Ammon's horn (tissue), 1 donor: ENCODE measurements around the gene COPB1.

ENCODE experiments used
- DNase-seq: peaks from one replicate; pipeline ENCODE4 v3.0.0-alpha.2; 2016; ENCODE audit warnings: low spot score

COPB1 gene

DNA sequence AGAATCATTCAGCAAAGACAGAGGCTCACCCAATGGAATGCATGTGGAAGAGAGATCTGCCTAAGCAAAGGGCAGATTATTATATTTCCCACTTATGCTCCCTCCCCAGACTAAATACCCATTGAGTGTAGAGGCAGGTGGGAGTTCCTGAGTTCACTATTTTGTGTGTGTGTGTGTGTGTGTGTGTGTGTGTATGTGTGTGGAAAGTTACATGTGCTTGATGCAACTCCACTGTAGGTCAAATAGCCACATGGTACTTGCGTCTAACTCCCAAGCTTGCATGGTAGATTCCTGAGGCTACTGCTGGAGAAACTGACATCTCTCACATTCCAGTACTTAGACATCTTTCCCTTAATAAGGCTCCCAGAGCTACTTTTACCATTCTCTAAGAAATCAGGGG, 3.4 kb upstream of the COPB1 start:
- DNase-seq = no peak

DNA sequence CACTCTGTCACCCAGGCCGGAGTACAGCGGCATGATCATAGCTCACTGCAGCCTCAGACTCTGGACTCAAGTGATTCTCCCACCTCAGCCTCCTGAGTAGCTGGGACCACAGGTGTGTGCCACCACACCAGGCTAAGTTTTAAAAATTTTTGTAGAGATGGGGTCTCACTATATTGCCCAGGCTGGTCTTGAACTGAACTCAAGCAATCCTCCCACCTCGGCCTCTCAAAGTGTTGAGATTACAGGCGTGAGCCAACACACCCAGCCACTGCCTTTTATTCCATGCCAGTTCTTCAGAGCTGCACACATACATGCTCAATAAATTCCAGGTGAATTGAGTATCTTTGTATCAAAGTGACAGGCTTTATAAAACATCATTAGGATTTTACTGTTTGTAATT, 2.4 kb upstream of the COPB1 start:
- no peak for DNase-seq

DNA sequence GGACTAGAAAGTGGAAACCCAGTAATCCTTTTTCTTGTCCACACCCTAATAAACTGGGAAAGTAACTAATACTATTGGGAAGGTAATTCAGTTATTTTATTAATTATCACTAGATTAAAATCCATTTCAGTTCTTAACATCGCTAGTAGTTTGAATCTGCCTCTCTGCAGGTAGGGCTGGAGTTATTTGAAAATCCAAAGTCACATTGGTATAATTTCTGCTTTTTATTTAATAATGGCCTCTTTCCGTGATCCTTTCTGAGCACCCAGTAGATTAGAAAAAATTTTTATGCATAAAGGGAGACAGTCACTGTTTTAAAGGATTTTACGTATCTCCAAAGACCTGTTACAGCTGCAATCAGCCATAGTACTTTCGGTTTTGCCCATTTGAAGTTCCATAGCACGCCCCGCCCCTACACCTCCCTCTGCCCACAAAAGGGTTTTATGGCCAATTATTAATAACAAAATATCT, 605 bp upstream of the COPB1 start:
- peak; percentile 60 for DNase-seq

DNA sequence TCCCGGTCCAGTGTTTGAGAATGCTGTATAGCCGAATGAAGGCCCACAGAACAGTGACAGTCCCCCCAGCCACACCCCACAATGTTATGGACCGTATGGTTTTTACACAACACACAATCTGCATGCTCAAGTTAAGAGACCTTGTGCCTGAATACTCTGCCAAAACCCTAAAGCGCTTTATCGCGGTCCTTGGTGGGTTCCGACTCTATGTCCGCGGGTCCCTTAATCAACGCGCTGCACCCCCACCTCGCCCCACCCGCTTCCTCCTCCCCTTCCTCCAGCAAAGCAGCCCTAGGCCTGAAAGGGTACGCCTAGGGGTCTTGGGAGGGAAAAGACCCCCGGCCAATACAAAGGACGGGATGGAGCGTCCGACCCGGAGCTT, 442 bp downstream of the COPB1 start:
- DNase-seq = peak; percentile 31

DNA sequence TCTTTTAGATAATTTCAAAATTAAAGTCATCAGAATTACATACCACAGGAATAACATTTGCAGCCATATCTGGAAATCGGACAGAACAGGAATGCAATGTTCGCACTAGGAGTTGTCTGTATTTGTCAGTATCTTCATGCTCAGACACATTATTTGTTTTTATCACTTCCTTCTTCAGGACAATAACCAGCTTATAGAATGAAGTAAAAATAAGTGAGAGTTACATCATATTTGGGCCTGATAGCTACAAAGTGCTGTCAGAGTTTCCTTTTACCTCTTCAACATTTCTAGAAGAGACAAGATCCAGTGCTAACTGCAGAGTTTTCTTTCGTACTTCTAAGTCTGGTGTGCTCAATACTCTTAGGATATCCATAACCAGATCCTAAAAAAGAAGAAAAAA, 18.9 kb downstream of the COPB1 start:
- DNase-seq = no peak

DNA sequence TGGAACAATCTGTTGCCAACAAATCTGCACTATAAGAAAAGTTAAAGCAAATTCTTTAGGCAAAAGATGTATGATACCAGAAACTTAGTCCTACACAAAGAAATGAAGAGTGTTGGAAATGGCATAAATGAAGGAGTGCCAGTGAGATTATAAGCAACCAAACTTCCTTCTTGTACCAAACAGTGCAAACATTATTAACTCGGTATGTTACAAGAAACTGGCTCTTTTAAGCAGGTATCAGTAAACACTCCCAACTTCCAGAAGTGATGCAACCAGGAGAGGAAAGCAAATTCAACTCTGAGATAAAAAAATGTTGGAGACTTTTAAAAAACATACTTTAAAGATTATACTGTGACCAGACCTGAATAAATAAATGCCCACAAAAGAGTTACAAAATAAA, 28.5 kb downstream of the COPB1 start:
- DNase-seq = no peak

DNA sequence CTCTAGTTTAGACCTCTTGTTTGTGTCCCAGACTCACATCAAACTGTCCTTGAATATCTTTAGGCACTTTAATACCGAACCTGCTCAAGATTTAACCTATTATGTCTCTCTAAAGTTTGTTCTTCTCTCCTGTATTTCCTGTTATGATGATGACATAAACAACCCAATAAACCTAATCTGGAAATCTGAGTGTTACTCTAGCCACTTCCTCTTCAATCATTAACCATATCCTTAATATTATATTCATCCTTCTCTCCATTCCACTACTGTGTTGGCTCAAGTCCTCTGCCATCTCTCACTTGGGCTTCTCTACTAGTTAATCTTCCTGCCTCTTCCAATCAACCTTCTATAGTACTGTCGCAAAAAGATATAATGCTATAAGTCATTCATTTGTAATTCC, 36.0 kb downstream of the COPB1 start:
- no peak for DNase-seq

DNA sequence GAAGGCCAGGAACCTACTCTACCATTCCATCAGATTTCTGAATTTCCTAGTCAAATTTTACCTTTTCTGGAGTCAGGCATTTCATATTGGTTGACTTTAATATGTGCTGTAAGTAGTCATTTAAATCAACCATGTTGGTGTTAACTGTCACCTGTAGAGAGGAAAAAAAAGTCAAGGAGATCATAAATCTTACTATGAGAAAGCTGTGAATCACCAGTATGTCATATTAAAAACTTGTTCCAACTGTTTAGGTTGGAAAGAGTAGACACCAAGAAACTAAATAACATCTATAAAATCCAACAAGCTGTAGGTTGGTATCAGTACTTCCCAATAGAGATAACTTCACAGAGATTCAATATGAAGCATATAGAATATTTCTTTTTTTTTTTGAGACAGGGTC, 39.5 kb downstream of the COPB1 start:
- no peak for DNase-seq

DNA sequence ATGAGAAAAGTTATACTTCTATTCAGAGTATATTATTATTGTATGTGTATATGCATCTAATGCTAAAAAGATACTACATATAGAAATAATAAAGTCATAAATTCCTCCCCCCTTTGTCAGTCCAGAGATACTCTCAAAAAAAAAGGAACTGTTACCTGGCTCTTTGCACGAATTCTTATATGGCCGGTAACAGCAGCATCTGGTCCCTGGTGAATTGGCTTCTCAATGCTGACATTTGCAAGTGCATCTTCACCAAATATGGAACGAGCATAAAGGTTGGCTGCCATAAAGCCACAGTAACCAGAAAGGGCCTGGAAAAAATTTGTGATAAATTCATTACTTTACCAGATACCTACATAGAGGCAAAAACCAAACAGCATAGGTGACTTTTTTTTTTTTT, 41.2 kb downstream of the COPB1 start:
- no peak for DNase-seq

DNA sequence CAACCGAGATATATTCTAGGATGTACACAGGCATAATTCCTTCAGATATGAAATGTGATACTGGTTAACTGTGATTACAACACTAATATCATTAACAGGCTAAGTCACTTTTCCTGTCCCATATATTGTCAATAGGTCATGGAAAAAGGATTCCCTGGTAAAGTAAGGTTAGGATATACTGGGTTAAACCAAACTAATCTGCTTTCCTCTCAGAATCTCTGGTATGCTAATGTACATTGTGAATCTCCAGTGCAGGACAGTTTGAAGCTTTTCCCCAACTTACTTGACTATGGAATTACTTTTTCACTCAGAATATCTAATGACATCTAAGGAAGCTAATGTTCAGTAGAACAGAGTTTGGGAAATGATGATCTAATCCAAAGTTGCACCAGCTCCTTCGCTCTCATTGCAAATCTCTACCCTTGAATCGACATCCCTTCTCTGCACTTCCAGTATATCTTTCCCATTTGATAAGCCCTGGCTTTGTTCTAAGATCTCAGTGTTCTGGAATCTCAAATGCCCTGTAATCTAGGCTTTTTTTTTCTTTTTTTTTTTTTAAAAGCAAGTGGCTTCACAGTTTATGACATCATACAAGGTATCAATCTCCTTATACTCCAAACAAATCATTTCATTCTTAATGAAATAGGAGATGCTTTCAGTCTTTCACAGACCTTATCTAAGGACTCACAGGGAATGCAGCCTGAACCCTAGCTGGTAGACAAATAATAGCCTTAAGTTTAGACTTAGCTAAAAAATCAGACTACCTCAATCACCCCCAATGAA, 43.8 kb downstream of the COPB1 start:
- DNase-seq = no peak

DNA sequence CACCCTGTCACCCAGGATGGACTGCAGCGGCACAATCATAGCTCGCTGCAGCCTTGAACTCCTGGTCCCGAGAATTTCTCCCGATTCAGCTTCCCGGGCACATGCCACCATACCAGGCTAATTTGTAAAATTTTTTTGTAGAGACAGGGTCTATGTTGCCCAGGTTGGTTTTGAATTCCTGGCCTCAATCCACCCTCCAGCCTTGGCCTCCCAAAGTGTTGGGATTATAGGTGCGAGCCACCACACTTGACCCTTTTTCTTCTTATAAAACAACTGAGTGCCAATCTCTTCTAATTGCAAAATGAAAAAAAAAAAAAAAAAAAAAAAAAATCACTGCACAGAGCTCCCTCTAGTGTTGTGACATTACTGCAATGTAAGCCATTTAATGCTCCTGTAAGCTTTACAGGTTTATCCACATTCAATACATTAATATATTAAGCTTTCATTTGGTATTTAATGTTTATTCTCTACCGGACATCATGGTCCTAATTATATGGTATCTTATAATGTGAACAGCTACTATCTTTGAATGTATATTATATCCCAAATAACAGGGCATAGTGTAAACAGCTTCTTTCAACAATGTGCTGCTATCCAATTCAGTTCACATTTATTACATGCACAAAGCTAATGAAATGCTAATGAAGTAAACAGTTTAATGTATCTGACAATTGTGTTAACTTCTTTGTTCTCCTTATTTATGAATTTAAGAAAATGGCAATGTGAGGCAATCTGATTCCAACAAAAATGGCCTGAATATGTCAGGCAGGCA, 44.6 kb downstream of the COPB1 start:
- DNase-seq = peak; percentile 2

DNA sequence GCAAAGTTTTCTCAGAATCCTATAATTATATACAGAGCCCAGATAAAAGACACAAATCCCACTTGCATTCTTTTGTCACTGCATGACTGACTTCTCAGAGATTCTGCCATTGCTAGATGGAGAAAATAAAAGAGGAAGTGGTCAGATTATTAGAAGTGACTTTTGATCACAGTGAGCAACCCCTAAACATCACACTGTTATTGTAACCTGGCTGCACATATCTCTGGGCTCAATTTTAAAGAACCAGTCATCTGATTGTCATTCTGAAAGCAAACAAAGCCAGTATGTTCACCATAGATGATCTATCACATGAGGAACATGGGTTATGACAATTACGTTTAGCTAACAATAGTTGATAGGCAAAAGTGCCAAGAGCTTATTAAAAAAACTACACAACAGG, 47.8 kb downstream of the COPB1 start:
- no peak for DNase-seq

DNA sequence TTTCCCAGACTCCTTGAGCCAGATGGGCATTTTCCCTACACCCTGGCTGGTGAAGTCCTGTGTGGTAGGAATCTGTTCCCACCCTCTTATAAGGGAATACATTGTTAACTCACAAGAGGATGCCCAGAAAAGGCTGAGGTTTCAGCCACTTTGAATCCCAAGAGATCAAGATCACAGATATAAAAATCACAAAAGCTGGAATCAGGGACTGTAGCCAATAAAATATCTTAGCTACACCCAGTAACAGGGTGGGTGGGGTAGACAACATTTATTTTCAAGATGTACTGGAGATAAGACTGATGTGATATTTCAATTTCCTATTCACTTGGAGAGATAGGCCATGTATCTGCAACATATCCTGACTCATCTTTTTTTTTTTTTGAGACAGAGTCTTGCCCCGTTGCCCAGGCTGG, 50.3 kb downstream of the COPB1 start:
- DNase-seq = no peak

DNA sequence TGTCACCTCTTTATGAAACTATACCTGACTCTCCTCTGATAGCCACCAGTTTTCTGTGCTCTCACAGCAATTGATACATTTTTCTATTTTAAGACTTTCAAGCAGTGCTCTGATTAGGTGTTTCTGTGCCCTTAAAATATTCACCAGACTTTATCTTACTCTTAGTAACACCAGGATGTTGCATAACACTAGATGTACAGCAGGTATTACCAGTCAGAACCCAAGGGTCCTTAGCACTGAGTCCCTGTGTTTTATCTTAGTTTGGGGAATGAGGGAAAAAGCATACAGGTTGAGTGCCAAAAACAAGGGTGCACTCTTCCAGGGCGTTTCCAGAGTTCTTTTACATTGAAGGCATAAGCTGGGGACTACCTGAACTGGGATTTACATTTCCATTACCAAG, 51.4 kb downstream of the COPB1 start:
- DNase-seq = no peak

DNA sequence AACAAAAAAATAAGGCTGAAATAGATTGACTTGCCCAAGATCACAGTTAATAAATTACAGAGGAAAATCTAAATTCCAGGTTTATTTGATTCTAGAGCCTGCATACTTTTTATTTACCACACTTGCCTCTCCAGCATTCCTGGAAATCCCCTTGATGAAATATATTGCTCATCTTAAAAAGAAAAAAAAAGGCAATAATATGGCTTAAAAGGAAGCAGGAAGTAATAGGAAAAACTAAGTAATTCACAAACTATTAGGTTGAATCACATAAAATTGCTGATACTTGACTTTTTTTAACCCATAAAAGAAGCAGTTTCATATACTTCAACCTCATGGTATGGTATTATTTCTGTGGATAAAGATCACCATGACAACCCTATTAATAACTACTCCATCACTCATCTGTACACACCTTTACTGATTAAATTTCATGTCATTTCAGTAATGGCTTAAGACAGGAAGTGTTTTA, 52.9 kb downstream of the COPB1 start:
- no peak for DNase-seq

DNA sequence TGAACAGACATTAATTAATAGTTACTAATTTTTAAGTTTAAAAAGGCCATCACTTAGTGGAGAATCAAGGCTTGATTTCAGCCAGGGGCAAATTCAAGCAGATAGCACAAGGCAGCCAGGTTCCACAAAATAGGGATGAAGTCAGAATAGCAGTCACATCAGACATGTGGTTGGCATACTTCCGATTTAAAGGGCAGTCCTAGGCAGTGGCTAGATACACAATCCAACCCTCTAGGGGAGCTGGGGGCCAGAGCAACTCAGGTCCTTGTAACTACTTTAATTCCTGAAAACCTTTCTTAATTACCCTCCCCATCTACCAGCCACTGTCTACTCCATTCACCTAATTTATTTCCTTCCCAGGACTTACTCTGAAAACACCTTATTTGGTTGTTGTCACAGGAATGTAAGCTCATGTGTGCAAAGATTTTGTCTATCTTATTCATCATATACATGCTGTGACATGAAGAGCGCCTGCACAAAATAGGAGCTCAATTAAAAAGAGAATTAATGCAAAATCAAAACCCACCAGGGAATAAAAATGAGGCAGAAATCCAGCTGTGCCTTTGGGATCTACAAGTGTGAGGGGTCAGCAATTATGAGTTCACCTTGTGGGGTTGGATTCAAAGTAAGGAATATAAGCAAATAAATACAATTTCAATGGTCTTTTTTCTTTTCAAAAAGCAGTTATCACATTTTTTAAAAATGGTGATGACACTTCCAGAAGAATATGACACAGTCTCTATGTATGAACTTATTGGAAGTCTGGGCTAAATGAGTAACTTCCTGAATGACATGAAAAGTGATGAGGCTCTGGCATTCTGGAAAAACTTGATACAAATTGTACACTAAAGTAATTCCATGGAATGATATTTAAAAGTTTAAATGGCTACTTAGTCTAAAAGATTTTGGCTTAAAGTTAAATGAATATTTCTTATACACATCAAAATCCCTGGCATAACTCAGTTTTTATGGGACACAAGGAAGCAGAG, 53.8 kb downstream of the COPB1 start:
- DNase-seq = no peak

DNA sequence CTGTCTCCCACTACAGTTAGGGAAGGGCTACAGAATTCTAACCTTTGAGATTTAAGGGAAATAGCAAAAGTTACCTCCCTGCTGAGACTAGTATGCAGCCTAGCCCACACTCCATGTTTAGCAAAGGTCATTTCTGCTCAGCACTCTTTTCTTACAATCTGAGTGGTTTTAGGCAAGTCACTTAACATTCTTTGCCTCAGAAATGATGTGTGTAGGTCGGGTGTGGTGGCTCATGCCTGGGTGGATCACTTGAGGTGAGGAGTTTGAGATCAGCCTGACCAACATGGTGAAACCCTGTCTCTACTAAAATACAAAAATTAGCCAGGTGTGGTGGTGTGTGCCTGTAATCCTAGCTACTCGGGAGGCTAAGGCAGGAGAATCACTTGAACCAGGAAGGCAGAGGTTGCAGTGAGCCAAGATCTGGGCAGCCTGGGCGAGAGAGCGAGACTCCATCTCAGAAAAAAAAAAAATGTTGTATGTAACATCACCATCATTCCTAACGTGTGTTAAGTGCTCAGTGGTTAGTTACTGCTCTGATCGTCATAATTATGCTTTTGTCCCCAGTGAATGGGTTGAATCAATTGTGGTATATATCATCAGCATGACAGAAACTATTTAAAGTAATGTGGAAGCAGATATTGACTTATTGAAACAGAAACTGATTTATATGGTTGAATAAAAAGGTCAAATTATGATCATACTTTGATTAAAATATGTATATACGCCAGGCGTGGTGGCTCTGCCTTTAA, 55.0 kb downstream of the COPB1 start:
- no peak for DNase-seq

DNA sequence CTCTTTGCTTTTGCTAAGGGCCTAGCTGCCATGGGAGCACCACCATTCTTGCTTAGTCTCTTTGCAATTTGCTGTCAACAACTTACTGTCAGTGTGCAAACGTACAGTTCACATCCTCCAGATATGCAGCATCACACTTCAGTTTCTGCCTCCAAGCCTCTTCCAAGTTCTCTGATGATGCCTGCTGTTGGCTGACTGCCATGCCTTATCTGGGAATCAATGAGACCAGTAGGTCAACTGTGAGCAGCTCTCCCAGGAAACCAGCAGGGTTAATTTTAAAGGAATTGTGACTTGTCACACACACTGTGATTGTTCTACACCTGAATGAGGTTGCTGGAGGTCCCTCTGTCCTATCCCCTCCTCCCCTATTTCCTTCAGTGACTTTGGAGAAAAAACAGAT, 56.0 kb downstream of the COPB1 start:
- DNase-seq = peak; percentile 14

DNA sequence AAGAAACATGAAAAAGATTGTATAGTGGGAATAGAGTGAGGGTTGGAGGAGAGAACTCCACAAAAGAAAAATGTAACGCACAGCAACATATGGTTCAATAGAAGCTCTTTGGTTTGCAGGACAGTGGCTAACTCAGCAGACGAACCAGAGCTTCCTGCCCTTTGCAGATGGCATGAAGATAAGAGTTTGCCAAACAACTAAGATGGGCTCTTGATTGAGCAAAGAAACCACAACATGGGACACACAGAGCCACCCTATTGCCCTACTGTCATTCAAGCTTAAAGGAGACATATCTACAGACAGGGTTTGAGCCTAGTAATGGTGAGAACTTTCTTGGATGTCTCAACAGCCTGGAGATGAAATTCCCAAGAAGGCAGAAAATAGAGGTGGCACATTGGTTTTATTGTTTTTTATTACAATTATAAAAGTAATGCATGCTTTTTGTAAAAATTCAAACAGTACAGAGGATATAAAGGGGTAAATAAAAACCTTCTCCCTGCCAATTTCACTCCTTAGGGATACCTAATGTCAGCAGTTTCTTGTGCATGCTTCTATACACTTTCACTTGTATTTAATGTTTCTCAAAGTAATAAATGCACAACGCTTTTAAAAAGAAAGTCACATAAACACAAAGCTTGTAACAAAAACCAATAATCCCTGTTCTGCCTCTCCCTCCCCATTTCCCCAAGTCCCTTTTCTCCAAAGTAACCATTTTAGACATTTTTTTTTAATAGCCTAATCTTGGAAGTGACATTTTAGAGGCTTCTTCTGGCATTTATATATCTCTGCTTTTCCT, 63.7 kb downstream of the COPB1 start:
- no peak for DNase-seq

DNA sequence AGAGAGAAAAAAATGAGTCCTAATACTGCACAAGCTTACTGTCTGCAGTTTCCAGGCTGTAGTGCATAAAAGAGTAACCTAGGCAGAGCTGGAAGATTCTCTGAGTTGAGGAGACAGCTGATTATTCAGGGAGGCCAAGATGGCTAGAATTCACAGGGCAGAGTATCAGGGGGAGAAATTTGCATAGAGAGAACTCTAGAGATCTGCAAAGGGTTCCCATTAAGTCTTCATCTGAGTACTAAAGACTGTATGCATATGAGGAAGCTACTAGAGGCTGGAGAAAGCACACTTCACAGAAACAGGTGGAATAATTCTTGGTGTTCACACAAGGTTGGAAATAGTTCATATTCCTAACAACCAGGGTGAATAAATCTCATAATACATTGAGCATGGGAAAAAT, 74.0 kb downstream of the COPB1 start:
- DNase-seq = no peak

DNA sequence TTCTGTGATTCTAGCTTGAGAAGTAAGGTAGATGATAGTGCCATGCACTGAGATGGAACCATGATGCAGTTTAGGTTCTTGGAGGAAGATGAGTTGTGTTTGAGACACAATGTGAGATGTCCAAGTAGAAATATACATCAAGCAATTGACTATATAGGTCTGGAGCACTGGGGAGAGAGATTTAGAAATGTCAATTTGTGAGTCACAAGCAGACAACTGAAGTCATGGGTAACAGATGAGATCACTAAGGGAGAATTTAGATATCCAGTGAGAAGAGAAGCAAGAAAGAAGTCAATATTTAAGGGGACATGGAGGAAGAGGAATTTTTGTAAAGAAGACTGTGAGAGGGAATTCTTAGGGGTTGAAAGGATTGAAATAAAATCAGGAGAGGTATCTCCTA, 75.5 kb downstream of the COPB1 start:
- no peak for DNase-seq
